EH (cell line): ENCODE data around the gene ZBTB20.

Source experiments
- DNase-seq: peaks from one replicate; pipeline ENCODE4 v3.0.0-alpha.2; 2015; ENCODE audit warnings: low read depth

Gene ZBTB20

GRCh38 chr3:114284644-114285043 lies 862.4 kb downstream of the ZBTB20 start:
- DNase-seq, result no peak
